HG02610 (cell line): Measurements from ENCODE around the gene PPP1CA.

Experiments
- ATAC-seq: cut with Tn5 transposase; IDR thresholded peaks from one replicate; pipeline ENCODE4 v1.9.1; 2021; ENCODE audit warnings: mild to moderate bottlenecking, moderate library complexity; ENCODE audit not compliant: unreplicated experiment

Gene PPP1CA

GRCh38 chr11:67418476-67419281 lies 17.0 kb upstream of the PPP1CA start:
- no peak for ATAC-seq

DNA sequence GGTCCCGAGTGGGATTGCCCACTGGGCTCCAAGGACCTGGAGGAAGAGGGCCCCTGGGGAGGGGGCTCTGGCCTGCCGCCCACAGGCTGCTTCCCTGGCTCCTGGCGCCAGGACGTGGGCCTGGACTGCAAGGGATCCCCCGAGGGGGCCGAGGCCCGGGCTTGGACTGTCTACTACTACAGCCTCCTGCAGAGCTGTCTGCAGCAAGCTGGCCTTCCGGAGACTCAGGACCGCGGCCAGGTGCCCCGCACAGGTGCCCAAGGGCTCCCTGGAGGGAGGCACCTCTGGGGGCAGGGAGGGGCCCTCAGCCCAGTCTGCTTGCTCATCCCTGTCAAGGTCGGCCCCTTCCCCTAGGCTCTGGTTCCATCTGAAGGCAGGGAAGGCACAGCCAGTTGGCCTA lies 15.8 kb upstream of the PPP1CA start:
- ATAC-seq, result no peak

DNA sequence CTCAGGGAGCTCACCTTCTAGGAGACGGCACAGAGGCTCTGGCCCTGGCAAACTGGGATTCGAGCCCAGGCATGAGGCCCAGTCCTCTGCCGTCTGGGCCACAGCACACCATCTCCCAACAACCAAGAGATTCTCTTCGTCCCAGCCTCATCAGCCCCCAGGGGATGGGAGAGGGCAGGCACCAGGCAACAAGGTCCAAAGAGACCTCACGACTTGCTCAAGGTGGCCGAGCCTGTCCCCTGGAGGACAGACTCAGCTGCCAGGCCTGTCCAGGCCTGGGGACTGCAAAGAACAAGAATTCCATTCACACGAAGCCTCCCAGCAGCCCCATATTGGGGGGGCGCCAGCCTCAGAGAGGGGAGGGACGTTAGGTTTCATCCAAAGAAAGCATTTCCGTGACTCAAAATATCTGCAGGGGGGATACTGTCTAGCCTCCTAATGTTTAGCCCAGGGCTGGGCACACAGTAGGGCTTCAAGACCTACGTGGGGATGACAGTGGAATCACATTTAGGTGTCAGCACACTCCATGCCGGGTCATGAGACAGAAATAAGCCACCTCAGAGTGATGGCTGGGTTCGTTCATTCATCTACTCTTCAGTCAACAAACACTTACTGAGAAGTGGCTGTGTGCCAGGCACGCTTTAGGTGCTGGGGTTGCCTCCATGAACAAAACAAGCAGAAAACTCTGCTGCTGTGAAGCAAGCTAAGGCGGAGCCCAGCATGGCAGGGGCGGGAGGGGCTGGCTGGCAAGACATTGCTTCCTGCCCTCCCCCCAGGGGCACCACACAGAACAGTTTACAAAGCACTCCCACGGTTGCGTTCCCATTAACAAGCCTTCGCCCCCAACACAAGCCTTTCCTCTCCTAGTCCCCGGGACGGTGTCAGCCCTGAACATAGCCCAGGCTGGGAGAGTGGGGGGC lies 15.0 kb upstream of the PPP1CA start:
- no peak for ATAC-seq

DNA sequence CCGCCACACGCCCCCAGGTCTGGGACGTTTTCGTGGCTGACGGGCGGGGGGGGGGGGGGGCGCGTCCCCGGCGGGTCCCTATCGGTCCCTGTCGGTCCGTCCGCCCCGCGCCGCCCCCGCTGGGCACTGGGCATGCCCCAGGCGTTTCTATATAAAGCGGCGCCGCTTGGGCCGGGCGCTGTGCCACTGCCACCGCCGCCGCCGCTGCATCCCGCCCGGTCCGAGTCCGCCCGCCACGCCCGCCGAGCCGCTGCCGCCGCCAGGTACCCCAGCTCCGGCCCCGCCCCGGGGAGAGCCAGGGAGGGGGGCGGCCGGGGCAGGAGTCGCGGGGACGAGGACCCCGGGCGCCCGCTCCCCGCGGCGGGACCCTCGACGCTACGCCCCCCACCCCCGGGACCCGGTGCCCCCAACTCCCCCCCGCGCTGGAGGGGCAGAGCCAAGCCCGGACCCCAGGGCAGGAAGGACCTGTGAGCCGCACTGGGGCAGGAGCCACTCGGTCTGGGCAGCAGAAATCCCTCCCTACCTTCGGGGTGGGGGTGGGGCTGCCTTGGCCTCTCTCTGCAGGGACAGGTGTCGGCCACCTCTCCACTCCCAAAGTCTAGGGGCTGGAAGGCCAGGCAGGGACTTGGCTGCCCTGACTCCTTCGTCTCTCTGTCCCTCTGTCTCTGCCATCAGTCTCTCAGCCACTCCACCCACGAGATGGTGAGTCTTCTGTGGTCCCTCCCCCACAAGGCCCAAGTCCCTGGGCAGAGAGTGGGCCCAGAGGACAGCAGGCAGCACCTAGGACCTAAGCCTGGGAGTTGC lies 14.0 kb upstream of the PPP1CA start, which contains the start of gene CARNS1:
CARNS1 (plus strand) TSS at position 178 of the 804 bp plus-strand sequence; CDS start at position 700, 522 bp downstream.
- no peak for ATAC-seq

GRCh38 chr11:67413266-67413849 lies 11.7 kb upstream of the PPP1CA start:
- no peak for ATAC-seq

DNA sequence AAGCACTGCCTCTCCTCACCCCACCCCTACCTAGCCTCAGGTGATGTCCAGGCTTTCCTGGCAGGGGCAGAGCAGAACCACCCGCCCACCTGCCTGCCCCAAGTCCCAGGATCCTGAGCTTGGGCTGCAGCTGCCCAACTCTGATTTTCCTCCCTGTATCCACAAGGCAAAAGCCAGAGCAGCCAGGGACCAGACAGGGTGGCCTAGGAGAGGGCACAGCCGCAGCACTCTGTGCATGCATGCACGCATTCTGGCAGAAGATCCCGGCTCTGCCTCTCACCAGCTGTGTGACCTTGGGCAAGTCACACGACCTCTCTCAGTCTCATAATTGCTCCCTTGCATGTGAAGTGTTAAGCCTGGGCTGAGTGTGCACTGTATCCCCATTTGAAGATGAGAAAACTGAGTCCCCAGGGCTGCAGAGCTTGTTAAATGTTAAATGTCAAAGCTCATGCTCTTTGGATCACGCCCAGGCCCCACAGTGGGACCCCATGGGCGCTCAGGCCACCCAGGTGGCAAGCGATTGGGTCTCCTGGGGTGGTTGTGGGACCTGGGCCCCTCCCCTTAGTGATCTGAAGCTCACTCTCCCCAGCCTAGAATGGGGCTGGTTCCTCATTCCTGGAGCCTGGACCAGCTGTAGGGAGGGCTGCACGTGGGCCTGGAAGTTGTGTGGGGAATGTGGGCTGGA lies 11.0 kb upstream of the PPP1CA start:
- no peak for ATAC-seq

- ATAC-seq, result no peak
Observed at GRCh38 chr11:67411785-67412152, 10.1 kb upstream of the PPP1CA start.

GRCh38 chr11:67410984-67411784 lies 9.5 kb upstream of the PPP1CA start:
- no peak for ATAC-seq

- no peak for ATAC-seq
Observed at GRCh38 chr11:67410369-67410831, 8.7 kb upstream of the PPP1CA start.

DNA sequence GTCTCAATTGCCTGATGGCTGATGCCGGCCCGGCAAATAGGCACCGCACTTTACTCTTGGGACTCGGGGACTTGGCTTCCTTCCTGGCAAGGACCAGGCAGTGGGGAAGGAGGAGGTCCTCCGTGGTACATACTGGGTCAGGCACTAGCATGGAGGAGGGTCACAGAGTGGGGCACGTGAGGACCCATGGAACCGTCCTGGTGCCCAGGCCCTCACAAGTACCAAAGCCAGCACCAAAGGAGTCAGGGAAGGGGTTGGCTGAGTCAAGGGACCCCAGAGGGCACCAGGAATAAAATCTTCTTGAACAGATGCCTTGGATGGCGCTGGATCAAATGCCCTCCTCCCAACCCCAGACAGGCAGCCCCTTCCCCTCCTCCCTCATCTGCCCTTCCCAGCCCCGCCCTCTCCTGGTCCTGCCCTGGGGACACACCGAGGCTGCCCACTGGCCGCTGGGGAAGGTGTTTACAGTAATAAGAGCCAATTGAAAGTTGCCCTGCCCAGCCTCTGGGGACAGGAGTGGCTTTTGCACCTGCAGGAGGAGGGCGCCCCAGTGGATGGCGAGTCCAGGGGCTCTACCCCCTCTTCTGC lies 8.2 kb upstream of the PPP1CA start:
- no peak for ATAC-seq

DNA sequence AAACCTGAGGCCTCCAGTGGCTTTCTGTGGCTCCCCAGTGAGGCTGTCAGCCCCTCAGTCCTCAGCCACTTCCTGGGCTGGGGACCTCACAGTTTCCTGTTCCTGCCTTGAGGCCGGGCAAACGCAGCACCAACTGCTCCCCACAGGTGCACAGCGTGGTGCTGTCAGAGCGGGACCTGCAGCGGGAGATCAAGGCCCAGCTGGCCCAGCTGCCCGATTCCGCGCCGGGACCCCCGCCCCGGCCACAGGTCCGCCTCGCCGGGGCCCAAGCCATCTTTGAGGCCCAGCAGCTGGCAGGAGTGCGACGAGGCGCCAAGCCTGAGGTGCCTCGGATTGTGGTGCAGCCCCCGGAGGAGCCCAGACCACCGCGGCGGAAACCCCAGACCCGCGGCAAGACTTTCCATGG lies 7.6 kb upstream of the PPP1CA start:
- no peak for ATAC-seq

GRCh38 chr11:67408437-67409200 lies 7.0 kb upstream of the PPP1CA start:
- ATAC-seq, result no peak

- ATAC-seq, result no peak
Observed at GRCh38 chr11:67407688-67408163, 6.1 kb upstream of the PPP1CA start.

- no peak for ATAC-seq
Observed at GRCh38 chr11:67406969-67407687, 5.5 kb upstream of the PPP1CA start.

DNA sequence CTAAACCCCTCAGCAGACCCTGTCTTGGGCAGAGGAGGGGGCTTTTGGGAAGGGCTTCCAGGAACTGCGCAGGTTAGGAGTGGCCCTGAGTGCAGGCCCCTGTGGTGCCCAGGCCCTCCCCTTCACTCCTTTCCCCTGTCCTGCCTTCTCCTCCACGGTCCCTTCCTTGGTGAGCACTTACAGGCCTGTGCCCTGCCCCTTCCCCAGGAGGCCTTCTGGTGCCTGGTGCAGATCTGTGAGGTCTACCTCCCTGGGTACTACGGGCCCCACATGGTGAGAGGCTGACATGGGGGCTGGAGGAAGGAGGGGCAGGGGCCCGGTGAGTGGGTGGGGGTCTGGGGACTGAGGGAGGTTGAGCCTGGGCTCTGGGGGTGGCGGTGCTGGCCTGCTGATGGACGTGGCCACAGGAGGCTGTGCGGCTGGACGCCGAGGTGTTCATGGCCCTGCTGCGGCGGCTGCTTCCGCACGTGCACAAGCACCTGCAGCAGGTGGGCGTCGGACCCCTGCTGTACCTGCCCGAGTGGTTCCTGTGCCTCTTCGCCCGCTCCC lies 4.8 kb upstream of the PPP1CA start:
- no peak for ATAC-seq

DNA sequence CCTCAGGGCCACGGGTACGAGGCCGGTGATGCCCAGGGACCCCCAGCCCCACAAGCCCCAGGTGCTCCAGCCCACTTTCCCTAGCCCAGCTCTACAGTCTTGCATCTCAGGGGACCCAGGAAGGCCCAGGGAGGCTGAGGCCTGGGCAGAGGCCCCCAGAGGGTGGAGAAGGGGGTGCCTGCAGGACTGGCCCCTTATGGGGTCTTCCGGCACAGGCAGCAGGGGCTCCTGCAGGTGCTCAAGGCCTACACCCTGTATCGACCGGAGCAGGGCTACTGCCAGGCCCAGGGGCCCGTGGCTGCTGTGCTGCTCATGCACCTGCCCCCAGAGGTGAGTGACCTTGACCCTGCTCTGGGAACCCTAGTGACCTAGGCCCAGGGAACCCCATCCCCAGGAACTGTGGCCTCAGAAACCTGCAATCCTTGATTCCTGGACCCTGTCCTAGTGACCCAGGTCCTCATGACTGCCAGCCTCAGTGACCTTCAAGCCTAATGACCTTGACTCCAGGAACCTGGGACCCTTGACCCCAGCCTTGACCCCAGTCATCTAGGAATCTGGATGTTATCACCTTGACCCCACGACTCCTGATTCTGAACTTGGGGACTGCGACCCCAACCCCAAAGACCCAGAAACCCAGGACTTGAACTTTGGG lies 4.2 kb upstream of the PPP1CA start:
- ATAC-seq, result no peak

DNA sequence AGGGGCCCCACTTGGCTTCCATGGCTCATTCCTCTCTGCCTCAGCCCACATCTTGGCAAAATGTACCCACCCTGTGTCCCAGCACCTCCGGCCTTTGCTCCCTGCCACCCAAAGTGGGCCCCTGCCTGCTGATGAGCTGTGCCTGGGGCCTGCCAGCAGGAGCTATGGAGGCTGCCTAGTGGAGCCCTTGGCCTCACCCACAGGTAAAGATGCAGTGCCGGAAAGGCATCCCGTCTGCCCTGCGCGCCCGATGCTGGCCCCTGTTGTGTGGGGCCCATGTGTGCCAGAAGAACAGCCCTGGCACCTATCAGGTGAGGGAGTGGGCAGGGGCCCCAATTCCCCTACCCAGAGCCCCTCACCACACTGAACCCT lies 3.5 kb upstream of the PPP1CA start:
- no peak for ATAC-seq
